CD14-positive monocyte (primary cell): Measurements from ENCODE around the gene RETREG3. TPM values are rescaled to one million over a fixed set of nuclear protein-coding genes. Genes with fewer than 3 reads are reported as not detected.

Source experiments
- DNase-seq, 3 donors: peaks; one replicate each; pipeline ENCODE4 v3.0.0-alpha.2; 2011 to 2022
- H2AFZ ChIP-seq: 2 replicates; pipeline ENCODE4 v1.6.0; 2012; ENCODE audit warnings: mild to moderate bottlenecking, low read depth, low read length, inconsistent platforms; ENCODE audit not compliant: insufficient read depth, poor library complexity, severe bottlenecking
- H3K27ac ChIP-seq, 2 donors: 1 replicate in 1 of 2; 2 replicates in 1 of 2; pipeline ENCODE4 v1.5.1; 2012 to 2013; ENCODE audit warnings: low read length in 2 of 2, control low read depth in 1 of 2, inconsistent platforms in 1 of 2, low read depth in 1 of 2, mild to moderate bottlenecking in 1 of 2
- H3K27me3 ChIP-seq, 2 donors: one replicate each; pipeline versions ENCODE4 v1.6.0 to v1.6.1; 2011 to 2013; ENCODE audit warnings: low read length in 2 of 2; ENCODE audit not compliant: control insufficient read depth in 2 of 2, insufficient read depth in 2 of 2
- H3K36me3 ChIP-seq, 2 donors: replicated peaks in 1 of 2; 1 replicate in 1 of 2; 2 replicates in 1 of 2; pipeline versions ENCODE4 v1.5.1 to v1.6.1; 2012 to 2013; ENCODE audit warnings: low read length in 2 of 2, control low read depth in 1 of 2, inconsistent platforms in 1 of 2, mild to moderate bottlenecking in 1 of 2; ENCODE audit not compliant: insufficient read depth in 2 of 2, control insufficient read depth in 1 of 2
- H3K4me1 ChIP-seq, 2 donors: 1 replicate in 1 of 2; 2 replicates in 1 of 2; pipeline versions ENCODE4 v1.5.1 to v1.6.1; 2012 to 2013; ENCODE audit warnings: low read length in 2 of 2, control low read depth in 1 of 2, inconsistent platforms in 1 of 2, mild to moderate bottlenecking in 1 of 2, moderate library complexity in 1 of 2; ENCODE audit not compliant: insufficient read depth in 2 of 2, control insufficient read depth in 1 of 2
- H3K4me2 ChIP-seq: replicated peaks from 2 replicates; pipeline ENCODE3; 2012; ENCODE audit warnings: low read length, moderate library complexity, mild to moderate bottlenecking; ENCODE audit not compliant: poor library complexity, severe bottlenecking; ENCODE audit errors: extremely low read depth
- H3K4me3 ChIP-seq, 3 experiments: fragments of 200-600 bp in 1 of 3; sonication (generic) in 1 of 3; replicated peaks in 1 of 3; 1 replicate in 2 of 3; 2 replicates in 1 of 3; pipeline ENCODE4 v1.5.1; 2011 to 2013; ENCODE audit warnings: low read length in 3 of 3, mild to moderate bottlenecking in 3 of 3, control low read depth in 2 of 3, low read depth in 2 of 3, inconsistent platforms in 1 of 3, moderate library complexity in 1 of 3
- H3K79me2 ChIP-seq: 2 replicates; pipeline ENCODE4 v1.6.0; 2012; ENCODE audit warnings: mild to moderate bottlenecking, control low read depth, inconsistent platforms, low read length, moderate library complexity; ENCODE audit not compliant: insufficient read depth
- H3K9ac ChIP-seq: 2 replicates; pipeline ENCODE4 v1.6.0; 2017; ENCODE audit warnings: low read length, mild to moderate bottlenecking; ENCODE audit not compliant: insufficient read depth, poor library complexity, severe bottlenecking
- H3K9me3 ChIP-seq, 2 donors: replicated peaks in 1 of 2; 1 replicate in 1 of 2; 2 replicates in 1 of 2; pipeline versions ENCODE4 v1.5.1 to v1.6.1; 2012 to 2013; ENCODE audit warnings: low read length in 2 of 2, control low read depth in 1 of 2; ENCODE audit not compliant: control insufficient read depth in 1 of 2, insufficient read depth in 1 of 2
- H4K20me1 ChIP-seq: 2 replicates; pipeline ENCODE4 v1.6.0; 2012; ENCODE audit warnings: mild to moderate bottlenecking, low read length, control low read depth, moderate library complexity; ENCODE audit not compliant: insufficient read depth
- H3K27ac Mint-ChIP-seq, 7 donors: one replicate each; pipeline ENCODE4 v1.8.0; 2020; ENCODE audit warnings: mild to moderate bottlenecking in 7 of 7, mixed read lengths in 7 of 7, moderate library complexity in 6 of 7, inconsistent platforms in 2 of 7
- H3K27me3 Mint-ChIP-seq, 3 donors: one replicate each; pipeline ENCODE4 v1.8.0; 2021 to 2022; ENCODE audit warnings: low read depth in 3 of 3, mild to moderate bottlenecking in 3 of 3, mixed read lengths in 3 of 3, moderate library complexity in 3 of 3, inconsistent platforms in 1 of 3
- H3K36me3 Mint-ChIP-seq, 2 donors: one replicate each; pipeline ENCODE4 v1.8.0; 2020; ENCODE audit warnings: mixed read lengths in 2 of 2, inconsistent platforms in 1 of 2, mild to moderate bottlenecking in 1 of 2
- H3K4me1 Mint-ChIP-seq: one replicate; pipeline ENCODE4 v1.8.0; 2020; ENCODE audit warnings: mild to moderate bottlenecking, mixed read lengths
- H3K4me3 Mint-ChIP-seq, 2 donors: one replicate each; pipeline ENCODE4 v1.8.0; 2020; ENCODE audit warnings: mild to moderate bottlenecking in 2 of 2, mixed read lengths in 2 of 2, moderate library complexity in 1 of 2
- H3K9me3 Mint-ChIP-seq, 7 donors: one replicate each; pipeline ENCODE4 v1.8.0; 2020 to 2022; ENCODE audit warnings: mixed read lengths in 7 of 7, mild to moderate bottlenecking in 6 of 7, moderate library complexity in 6 of 7, inconsistent platforms in 2 of 7
- CTCF ChIP-seq: fragments of 200-600 bp; IDR thresholded peaks from one replicate; pipeline ENCODE4 v1.8.0; 2022; ENCODE audit warnings: antibody characterized with exemption, mild to moderate bottlenecking
- WGBS: methylation state at CpG from one replicate; pipeline ENCODE4 v1.1.5; 2013; ENCODE audit warnings: missing lambda C conversion rate; ENCODE audit not compliant: insufficient coverage; 5-methylcytosine and 5-hydroxymethylcytosine counted together
- intact Hi-C, 2 donors: fragments of 100-400 bp; cut with micrococcal nuclease; formaldehyde crosslinking; loops; one replicate each; pipeline versions ENCODE4 v1.15.0 to v1.15.1; 2023
- polyA plus RNA-seq, 3 donors: library from polyadenylated mRNA; depleted of rRNA in 1 of 3; unstranded in 2 of 3; stranded (reverse) in 1 of 3; fragments of 300-500 nt in 2 of 3; fragments of >200 nt in 1 of 3; fragmentation: Illumina TruSeq in 2 of 3; gene quantifications; 1 replicate in 2 of 3; 2 replicates in 1 of 3; pipeline ENCODE4 v1.2.3, GENCODE V29; 2012 to 2021

The RETREG3 gene
- polyA plus RNA-seq, 3 donors: 34.0 to 69.9 (median 69.9) TPM

DNA sequence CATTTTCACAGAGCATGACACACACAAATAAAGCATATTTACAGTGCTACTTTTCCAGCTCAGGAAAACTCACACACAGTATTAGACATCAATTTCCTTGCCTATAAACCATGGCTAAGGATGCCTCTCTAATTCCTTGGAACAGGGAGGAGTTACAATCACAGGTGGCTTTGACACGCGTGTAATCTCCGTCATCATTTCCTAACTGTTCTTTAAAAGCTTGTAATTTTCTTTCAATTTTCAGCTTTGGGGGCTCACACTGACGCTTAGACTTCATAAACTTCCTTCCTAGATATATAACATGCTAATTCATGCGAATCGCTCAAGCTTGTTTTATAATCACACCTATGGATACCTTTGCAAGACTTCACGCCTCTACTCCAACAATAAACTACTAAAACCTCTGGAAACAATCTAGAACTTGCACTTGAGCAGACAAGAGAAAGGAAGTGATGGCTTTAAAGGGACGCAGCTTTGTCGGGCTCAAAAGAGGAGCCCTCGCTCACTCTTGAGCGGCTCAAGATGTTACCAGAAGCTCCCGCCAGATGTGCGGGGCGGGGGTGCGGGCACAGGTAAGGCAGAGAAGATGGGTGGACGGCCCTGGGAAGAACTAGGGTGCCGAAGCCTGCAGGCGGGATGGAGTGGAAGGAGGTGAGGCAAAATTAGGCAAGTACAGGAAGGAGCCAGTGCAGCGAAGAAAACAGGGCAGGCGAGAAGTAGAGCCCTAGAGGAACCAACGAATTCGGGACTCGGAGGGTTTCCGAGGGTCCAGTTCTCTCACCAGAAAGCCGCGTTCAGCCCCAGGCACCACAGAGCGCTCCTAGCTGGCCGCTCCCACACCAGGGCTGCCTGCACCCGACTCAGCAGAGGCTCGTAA lies 631 bp downstream of the RETREG3 start:
- Histone ChIP-seq H4K20me1 (peaks cover 56% of the 10 kb centered on the region), H3K36me3 (peaks cover 13 to 37% of the 10 kb centered on the region in 2 donors), H3K27ac (peak overlapping the region; percentile 72 to 90), H3K27me3 (no peaks in the 10 kb centered on the region), H3K4me2 (peak overlapping the region; percentile 86), H3K79me2 (peaks cover 60% of the 10 kb centered on the region), H3K4me1 (peaks cover 21 to 32% of the 10 kb centered on the region in 2 donors), H3K9me3 (no peaks in the 10 kb centered on the region), H3K9ac (peak overlapping the region; percentile 91), H3K4me3 (peak overlapping the region; percentile 80 to 98 (median 92)), H2AFZ (peak overlapping the region; percentile 93)
- Mint-ChIP-seq H3K4me3 (peak overlapping the region; percentile 100), H3K4me1 (peaks cover 31% of the 10 kb centered on the region), H3K9me3 (peaks cover 0 to 2% (median 0%) of the 10 kb centered on the region in 7 donors), H3K27me3 (peaks cover 0 to 1% (median 0%) of the 10 kb centered on the region in 3 donors), H3K36me3 (peaks cover 27 to 37% of the 10 kb centered on the region in 2 donors), H3K27ac (peak overlapping the region; percentile 84 to 96 (median 95))
- DNase-seq: no peak
- 0% methylated on average over 26 of the region's 30 CpGs for WGBS
- TF ChIP-seq CTCF: no peak
- intact Hi-C loops: loop anchor here (2.0 to 5.0 kb wide), 2 partner anchors 41 to 68 kb away; partner anchors contain the start of genes MLX (in 1 of the 2) and PLEKHH3 (in 1 of the 2)

GRCh38 chr17:42607769-42608168 lies 1.4 kb downstream of the RETREG3 start:
- DNase-seq: no peak
- peak overlapping the region in 1 of 7 donors; percentile 84 for H3K27ac Mint-ChIP-seq
- Histone ChIP-seq H3K36me3 (peaks cover 12 to 30% of the 10 kb centered on the region in 2 donors), H3K9me3 (no peaks in the 10 kb centered on the region), H3K4me2 (peak overlapping the region; percentile 86), H3K27me3 (no peaks in the 10 kb centered on the region), H3K4me3 (peak overlapping the region in 1 of 3 experiments; percentile 92), H3K27ac (no peak overlapping the region), H3K9ac (peak overlapping the region; percentile 91), H2AFZ (no peak overlapping the region), H3K79me2 (peaks cover 68% of the 10 kb centered on the region), H3K4me1 (peaks cover 21 to 32% of the 10 kb centered on the region in 2 donors), H4K20me1 (peaks cover 64% of the 10 kb centered on the region)
- H3K4me1 Mint-ChIP-seq: peaks cover 31% of the 10 kb centered on the region
- peaks cover 0 to 1% (median 0%) of the 10 kb centered on the region in 3 donors for H3K27me3 Mint-ChIP-seq
- peaks cover 0 to 2% (median 0%) of the 10 kb centered on the region in 7 donors for H3K9me3 Mint-ChIP-seq
- H3K36me3 Mint-ChIP-seq: peaks cover 24 to 36% of the 10 kb centered on the region in 2 donors
- 83% methylated on average over 1 of the region's 3 CpGs for WGBS
- no peak for TF ChIP-seq CTCF
- intact Hi-C loops: loop anchor here (2.0 to 5.0 kb wide), 2 partner anchors 40 to 69 kb away; partner anchors contain the start of genes MLX (in 1 of the 2) and PLEKHH3 (in 1 of the 2)
- H3K4me3 Mint-ChIP-seq: peak overlapping the region in 1 of 2 donors; percentile 100
